GM19035 (cell line): ENCODE measurements around the gene GABBR2.
"Not testable (repeated sequence)": the region's sequence is repeated elsewhere in the genome, so short reads cannot be mapped to it uniquely, and the experiment has no call there.

Experiments
- ATAC-seq: cut with Tn5 transposase; IDR thresholded peaks from one replicate; pipeline ENCODE4 v1.9.1; 2021; ENCODE audit not compliant: unreplicated experiment

The GABBR2 gene

DNA sequence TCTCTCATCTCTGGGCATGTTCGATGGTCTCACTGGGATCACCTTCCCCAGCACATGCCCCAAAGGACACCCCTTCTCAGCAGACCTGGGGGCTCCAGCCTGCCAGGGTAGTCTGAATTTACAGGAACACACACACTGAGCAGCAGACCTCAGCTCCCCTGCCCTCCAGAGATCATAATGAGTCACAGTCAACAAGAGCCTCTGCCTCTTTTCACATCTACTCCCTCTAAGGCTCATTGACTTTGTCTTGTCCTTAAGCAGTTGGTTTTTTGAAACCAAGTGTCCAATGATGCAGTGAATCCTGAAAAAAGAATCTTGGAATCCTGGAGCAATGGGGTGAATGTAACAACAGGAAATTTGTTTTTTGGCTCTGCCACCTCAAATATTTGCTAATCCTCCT, 20.8 kb downstream of the GABBR2 start:
- ATAC-seq: no peak

DNA sequence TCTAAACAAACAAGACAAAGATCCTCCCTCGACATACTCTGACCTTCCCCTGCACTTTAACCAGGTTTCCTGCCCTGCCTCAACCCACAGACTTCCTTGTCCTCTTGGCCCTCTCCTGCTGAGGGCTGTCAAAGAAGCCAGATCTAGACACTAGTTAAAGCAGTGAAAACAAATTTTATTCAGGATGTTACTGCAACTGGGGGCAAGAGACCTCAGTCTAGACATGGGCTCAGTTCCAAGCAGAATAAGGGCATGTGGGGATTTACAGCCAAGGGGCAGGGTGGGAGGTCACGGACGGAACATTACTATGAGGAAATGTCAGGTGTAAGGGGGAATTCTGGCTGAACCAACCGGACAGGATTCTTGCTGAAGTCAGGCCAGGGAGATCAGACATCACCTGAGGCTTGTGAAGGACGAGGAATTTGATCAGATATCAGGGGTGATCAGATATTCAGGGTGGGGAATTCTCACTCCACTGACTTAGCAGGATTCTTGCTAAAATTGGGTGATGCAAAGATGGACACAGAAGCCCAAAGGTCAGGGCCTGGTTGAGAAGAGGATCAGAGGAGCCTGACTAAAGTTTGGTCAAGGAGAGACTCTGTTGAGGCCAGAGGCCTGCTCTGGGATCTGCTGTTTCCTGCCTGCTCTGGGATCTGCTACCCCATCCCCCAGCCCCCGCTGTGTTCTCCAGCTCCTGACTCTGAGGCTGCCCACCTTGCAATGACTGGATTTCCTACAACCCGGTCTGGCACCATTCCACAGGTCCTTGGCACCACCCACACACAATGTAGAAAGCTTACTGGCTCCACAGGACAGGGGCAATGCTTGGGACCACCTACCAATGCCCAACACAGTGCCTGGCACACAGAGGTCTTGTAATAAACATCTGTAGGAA, 21.5 kb downstream of the GABBR2 start:
- no peak for ATAC-seq

DNA sequence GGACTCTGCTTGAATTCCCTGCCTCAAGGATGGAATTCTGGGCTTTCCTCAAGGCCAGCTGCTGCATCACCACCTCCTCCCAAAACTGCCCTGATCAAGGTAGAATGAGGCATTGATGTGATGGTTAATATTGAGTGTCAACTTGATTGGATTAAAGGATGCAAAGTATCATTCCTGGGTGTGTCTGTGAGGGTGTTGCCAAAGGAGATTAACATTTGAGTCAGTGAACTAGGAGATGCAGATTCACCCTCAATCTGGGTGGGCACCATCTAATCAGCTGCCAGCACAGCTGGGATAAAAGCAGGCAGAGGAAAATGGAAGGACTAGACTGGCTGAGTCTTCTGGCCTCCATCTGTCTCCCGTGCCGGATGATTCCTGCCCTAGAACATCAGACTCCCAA, 23.9 kb downstream of the GABBR2 start:
- not testable (repeated sequence) for ATAC-seq

DNA sequence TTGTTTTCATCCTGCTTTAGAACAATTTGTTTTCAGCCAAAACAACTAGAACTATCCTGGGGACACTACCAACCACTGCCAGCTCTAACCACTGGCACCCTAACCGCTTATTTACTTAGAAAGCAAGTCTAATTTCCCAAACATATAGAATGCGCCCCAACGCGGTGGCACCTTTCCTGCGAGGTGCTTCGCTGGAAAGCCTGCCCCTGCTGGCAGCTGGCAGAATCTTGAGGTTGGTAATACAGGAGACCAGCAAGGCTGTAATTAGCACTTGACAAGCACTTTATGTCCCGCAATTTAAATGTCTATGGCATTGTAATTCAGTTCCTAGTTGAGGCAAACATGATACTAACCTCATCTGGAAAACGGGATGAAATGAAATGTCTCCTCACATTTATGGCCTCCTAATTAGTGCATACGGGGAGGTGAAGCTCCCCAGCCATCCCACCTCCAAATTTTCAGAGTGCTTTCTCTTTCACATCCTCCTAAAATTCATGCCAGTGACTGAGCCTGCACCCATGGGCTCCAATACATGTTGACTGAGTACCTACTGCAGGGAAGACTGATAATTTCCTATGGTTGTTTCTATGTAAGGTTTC, 30.4 kb downstream of the GABBR2 start:
- no peak for ATAC-seq

DNA sequence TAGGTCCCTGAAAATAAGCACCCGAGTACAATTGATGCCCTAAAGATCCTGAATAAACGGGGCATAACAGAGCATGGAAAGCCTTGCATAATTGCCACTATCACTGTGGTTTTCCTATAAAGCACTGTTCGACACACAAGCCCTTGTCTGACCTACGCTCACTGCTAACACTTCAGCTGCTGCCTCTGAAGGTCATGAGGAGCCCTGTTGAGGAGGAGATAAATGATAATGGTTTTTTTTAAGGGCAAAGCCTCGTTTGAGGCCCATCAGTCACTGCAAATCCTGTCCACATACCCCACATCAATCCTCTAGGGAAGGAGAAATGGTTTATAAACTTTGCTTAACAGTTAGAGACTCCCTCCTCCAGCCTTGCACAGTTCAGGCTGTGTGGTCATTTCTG, 35.1 kb downstream of the GABBR2 start:
- no peak for ATAC-seq

DNA sequence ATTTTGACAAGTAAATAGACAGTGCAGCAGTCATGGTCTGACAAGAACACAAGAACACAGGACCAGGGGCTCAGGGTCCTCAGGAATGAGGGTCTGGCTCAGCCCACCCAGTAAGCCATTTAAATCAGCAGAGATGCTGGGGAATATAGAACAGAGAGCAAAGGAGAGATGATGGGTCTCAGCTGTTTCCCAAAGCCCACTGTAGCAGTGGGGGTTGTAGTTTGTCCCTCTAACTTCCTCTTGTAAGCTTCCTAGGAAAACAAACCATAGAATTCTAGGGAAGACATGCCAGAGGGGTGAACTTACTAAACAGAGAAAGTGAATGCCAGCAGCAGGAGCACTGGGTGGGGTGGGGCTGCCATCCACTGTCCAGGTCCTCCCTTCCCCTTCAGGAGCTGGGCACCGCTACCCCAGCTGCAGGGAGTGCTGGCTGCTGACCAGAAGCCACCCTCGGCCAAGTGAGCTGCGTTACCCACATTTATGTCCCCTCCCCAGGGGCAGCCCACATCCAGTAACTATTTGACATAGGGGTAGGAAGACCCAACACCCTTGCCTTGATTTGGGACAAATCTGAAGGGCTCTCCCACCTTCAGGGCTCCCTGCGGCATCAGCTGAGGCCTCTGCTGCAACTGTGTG, 41.6 kb downstream of the GABBR2 start:
- ATAC-seq: no peak

DNA sequence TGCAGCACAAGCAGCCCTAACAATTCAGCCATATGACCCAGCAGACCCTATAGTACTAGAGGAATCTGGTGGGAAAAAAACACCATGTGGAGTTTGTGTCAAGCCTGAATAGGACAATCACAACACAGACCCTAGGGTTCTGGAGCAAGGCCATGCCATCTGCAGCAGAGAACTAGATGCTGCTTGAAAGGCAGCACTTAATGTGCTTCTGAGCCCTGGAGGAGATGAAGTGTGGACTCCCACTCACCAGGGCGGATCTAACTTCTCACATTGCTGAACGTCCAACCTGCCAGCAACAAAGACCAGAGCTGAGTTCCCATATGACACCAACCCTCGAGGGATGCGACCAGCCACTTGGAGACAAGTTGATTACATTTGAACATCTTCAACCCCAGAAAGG, 43.2 kb downstream of the GABBR2 start:
- no peak for ATAC-seq

DNA sequence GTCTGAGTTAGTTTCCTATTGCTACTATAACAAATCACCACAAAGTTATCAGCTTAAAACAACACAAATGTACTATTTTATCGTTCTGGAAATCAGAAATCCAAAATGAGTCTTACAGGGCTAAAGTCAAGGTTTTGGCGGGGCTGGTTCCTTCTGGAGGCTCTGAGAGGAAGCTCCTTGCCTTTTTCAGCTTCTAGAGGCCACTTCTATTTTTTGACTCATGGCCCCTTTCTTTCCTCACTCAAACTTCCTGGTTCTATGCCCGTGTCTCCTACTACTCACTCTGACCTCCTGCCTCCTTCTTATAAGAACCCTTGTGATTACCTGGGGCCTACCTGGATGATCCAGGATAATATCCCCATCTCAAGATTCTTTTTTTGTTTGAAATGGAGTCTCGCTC, 48.2 kb downstream of the GABBR2 start:
- no peak for ATAC-seq

DNA sequence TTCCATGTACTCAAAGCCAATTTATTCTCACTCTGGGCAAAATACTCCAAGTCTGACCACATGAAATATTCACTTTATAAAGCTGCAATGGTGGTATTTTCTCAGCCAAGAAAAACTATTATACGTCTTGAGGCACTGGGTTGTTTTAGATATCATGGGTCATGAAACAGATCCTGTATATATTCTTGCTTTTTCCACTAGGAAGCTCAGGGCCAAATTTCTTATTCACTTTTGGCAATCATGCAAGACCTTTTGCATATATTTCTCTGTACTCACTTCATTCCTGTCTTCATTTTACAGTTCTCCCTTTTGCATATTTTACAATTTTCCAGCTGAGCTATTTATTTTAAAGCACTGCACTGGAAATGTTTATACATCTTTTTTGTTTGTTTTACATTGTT, 49.8 kb downstream of the GABBR2 start:
- no peak for ATAC-seq

DNA sequence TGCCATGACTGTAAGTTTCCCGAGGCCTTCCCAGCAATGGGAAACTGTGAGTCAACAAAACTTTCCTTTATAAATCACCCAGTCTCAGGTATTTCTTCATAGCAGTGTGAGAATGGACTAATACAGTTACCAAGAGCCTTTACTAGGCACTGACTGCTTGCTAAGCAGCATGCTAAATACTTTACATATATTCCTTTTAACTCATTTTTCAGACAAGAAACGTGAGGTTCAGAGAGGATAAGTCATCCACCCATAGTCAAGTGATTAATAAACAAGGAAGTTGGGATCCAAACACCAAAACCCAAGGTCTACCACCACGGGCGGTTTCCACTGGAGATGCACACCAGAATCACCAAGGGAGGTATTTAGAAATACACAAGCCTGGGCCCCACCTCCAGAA, 50.8 kb downstream of the GABBR2 start:
- no peak for ATAC-seq

DNA sequence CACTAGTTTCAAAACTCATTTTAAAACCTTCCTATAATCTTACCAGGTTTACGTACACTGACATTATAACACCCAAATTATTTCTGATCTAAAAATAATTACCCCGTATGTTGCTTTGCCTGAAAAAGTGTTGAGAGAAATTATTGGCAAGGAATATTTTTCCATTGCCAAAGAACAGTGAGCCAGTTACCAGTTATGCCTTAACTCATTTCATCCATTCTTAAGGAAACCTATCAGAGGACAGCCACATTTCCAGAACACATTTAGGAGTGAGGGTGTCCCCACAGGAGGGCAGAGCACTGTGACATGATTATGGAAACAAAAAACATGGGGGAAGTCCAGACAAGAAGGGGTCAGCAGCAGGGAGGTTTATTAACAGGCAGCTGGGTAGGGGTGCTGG, 52.2 kb downstream of the GABBR2 start:
- no peak for ATAC-seq

DNA sequence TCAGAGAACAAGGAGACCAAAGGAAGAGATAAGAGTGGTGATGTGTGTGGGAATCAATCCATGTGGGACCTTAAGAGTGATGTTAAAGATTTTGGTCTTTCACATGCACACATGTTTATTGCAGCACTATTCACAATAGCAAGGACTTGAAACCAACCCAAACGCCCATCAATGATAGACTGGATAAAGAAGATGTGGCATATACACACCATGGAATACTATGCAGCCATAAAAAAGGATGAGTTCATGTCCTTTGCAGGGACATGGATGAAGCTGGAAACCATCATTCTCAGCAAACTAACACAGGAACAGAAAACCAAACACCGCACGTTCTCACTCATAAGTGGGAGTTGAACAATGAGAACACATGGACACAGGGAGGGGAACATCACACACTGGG, 53.3 kb downstream of the GABBR2 start:
- ATAC-seq: not testable (repeated sequence)

DNA sequence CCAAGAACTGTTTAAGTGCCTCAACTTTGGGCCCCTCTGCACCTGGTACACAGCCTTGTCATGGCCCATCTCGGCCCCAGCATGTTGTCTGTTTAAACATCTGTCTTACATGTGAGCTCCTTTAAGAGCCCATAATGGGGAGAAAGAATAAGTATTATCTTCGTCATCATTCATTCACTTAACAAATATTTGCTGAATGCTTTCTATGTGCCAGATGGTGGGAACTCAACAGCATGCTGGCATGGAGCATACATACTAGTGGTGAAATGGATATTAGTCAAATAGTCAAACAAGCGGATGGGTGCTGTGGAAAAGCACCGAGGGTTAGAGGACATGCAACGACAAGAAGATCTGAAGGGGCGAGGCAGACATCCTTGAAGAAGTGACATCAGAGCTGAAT, 54.5 kb downstream of the GABBR2 start:
- no peak for ATAC-seq

DNA sequence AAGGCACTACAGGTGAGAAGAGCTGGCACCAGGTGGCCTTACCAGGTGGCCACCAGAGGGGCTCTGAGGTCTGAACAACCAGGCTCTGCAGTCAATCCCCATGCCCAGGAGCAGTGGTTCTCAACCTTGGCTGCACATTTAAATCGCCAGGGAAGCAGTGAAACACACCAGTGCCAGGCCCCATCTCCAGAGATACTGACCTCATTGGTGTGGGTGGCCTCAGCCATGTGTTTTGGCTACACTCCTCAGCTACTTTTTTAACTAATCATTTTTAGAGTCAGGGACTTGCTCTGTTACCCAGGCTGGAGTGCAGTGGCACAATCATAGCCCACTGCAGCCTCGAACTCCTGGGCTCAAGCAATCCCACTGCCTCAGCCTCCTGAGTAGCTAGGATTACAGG, 56.0 kb downstream of the GABBR2 start:
- no peak for ATAC-seq

DNA sequence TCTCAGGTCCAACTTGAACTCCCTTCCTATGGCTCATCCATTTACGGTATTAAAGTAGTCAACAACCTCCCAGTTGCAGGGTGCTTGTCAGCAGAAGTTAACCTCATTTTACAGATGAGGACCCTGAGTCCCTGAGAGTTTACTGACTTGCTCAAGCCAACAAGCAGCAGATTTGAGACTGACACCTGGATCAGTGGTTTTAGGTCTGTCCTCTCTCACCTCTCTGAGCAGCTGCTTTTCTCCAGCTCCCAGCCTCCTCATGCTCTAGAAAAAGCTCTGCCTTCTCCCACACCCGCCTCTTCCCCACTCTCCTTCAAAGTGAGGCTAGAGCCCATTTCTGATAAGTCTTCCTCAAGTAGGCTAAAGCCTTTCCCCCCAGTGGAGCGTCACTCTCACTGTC, 56.4 kb downstream of the GABBR2 start:
- no peak for ATAC-seq

DNA sequence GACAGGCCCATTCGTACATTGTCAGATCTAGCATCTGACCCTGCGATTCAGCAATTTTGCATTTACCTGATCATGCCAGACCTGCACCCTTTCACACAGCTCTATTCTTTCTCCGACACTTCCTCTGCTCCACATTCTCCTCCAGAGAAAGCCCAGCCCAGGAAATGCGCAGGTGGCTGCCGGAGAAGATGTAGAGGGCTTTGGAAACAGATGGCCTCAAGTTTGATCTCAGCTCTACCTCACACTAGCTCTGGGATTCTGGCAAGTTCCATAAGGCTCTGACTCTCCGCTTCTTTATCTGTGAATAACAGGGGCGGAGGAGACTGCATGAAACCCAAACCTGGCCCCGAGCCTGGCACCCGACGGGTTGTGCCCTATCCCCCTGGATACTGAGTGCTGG, 61.5 kb downstream of the GABBR2 start:
- ATAC-seq: no peak

DNA sequence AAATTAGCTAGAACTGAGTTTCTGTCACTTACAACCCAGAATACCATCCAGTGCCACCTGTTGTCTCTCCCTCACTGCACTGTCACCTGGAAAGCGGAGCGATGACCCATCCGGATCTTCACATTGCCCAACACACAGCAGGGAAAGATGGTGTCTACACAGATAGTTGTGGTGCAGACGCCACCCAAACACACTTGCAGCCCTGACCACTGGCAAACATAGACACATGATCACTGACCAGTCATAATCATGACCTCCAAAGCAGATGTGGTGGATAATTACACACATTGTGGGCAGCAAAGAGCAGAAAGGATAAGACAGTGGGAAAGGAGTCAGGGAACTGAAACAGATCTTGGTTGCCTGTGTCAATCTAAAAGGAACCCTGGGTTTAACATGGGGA, 64.7 kb downstream of the GABBR2 start:
- ATAC-seq: no peak

DNA sequence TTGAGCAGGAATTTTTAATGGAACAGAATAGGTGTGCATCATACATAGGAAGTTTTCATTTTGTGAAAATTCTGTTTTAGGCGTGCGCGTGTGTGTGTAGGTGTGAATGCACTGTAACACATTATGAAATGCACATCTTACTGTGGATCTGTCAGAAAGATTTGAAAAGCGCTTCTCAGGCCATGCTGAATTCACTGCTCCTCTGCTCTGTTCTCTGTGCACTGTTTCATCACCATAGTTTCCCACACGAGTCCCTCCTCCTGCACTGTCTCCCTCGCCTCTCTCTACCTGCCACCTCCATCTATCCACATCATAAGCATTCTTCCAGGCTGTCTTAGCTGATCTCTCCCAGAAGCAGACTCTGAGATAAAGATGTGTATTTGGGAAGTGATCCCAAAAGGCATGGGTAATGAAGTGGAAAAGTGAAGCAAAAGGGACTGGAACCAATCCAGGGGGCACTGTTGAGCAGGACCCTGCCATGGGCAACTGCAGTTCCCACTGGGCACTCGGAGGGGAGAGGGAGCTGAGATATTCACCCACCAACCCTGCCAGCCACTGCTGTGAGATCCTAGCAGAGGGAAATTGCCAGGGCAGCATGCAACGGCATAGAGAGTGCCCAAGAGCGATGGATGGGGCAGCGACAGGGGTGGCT, 65.9 kb downstream of the GABBR2 start:
- ATAC-seq: no peak

DNA sequence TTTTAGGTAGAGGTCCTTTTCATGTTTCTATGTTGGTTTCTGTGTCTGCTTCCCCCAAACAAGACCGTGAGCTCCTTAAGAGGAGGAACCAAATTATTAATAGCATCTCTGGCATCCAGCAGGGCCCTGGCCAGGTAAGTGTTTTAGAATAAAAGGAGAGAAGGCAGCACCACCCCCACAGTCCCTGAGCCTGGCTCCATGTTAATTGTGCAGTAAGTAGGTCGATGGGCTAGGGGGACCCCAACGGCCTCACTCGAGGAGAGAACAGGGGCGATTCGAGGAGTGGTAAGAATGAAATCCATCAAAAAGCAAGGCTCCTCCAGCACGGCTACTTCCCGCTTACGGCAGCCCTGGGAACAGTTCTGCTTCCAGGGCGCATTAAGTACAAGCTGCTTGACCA, 67.0 kb downstream of the GABBR2 start:
- no peak for ATAC-seq

DNA sequence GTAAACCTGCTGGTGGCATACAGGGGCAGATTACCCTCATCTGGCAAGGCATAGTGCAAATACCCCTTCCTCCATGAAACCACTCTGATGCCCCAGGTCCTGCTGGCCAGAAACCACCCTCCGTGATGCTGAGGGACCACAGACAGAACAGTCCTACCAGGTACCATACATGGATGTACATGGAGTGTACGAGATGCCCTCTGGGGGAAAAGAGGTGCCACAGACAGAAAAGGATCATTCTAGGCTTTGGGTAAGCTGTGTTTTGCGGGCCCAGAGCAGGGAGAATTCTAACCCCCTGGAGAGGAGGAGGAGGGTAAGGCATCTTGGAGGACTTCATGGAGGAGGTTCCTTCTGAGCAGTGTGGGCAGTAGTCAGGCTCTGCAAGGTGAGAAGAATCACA, 68.3 kb downstream of the GABBR2 start:
- no peak for ATAC-seq

DNA sequence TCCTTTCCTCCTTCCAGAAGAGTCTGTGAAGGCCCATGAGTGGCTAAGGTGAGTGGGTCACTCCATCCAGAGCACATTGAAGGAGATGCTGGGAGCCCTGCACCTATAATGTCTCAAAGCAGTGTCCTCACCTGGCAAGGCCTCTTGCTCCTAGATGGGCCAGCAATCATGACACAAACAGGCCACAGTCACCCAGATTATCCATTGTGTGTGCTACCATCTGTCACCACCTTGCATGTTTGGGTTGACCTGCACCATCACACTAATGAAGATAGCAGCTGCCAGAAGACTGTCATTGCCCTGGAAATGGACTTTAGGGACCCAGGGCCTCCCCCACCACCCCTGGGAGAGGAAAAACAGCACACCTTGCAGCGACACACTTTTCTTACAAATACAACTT, 69.6 kb downstream of the GABBR2 start:
- no peak for ATAC-seq

DNA sequence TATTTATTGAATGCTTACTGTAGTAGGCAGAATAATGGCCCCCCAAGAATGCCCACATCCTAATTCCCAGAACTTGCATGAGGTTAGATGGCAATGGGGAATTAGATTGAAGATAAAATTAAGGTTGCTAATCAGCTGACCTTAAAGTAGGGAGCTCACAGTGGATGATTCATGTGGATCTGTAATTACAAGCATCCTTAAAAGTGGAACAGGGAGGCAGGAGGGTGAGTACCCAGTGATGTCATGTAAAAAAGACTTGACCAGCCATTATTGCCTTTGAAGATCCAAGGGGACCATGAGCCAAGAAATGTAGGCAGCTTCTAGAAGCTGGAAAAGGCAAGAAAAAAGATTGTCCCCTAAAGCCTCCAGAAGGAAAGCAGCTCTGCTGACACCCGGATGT, 71.4 kb downstream of the GABBR2 start:
- ATAC-seq: no peak
